Ovary (tissue), 9 donors: ENCODE results near the gene OTUB1. TPM values are rescaled to one million over a fixed set of nuclear protein-coding genes. Genes with fewer than 3 reads are reported as not detected.

Experiments used
- DNase-seq, 5 donors: peaks; one replicate each; pipeline ENCODE4 v3.0.0-alpha.2; 2019 to 2020
- H3K27ac ChIP-seq, 2 donors: fragments of 200-600 bp; one replicate each; pipeline versions ENCODE4 v1.5.1 to v1.8.0; 2019 to 2022
- H3K27me3 ChIP-seq: fragments of 200-600 bp; one replicate; pipeline ENCODE4 v1.8.0; 2022
- H3K36me3 ChIP-seq: fragments of 200-600 bp; sonication (generic); one replicate; pipeline ENCODE4 v1.5.1; 2019
- H3K4me1 ChIP-seq: one replicate; pipeline ENCODE4 v1.8.1; 2013; ENCODE audit warnings: mild to moderate bottlenecking, moderate library complexity; ENCODE audit not compliant: insufficient read depth
- H3K4me3 ChIP-seq: fragments of 200-600 bp; sonication (generic); one replicate; pipeline ENCODE4 v1.5.1; 2017
- H3K9me3 ChIP-seq, 2 donors: fragments of 200-600 bp in 1 of 2; sonication (generic) in 1 of 2; one replicate each; pipeline versions ENCODE4 v1.5.1 to v1.8.1; 2013 to 2019; ENCODE audit warnings: mild to moderate bottlenecking in 1 of 2, moderate library complexity in 1 of 2
- CTCF ChIP-seq, 3 donors: fragments of 450-650 bp in 2 of 3; fragments of 200-600 bp in 1 of 3; IDR thresholded peaks; one replicate each; pipeline versions ENCODE4 v1.5.1 to v1.8.0; 2016 to 2022; ENCODE audit warnings: antibody characterized with exemption in 3 of 3, mild to moderate bottlenecking in 1 of 3
- EP300 ChIP-seq: sonication (generic); formaldehyde crosslinking; IDR thresholded peaks from one replicate; pipeline ENCODE4 v1.6.1; 2017; ENCODE audit warnings: antibody characterized with exemption
- POLR2A ChIP-seq: fragments of 450-650 bp; IDR thresholded peaks from one replicate; pipeline ENCODE4 v1.6.1; 2017; ENCODE audit warnings: antibody characterized with exemption, mild to moderate bottlenecking, moderate library complexity
- WGBS, 3 donors: extraction: QIAGEN DNeasy Blood & Tissue Kit in 1 of 3; methylation state at CpG; one replicate each; pipeline versions ENCODE4 v1.1.5 to v1.1.7; 2013 to 2017; 5-methylcytosine and 5-hydroxymethylcytosine counted together
- intact Hi-C, 4 donors: fragments of 100-400 bp; cut with DNase I; formaldehyde crosslinking; loops; one replicate each; pipeline versions ENCODE4 v1.11.0 to v1.15.1; 2022 to 2023
- polyA plus RNA-seq, 2 donors: library from polyadenylated mRNA; stranded (reverse); fragments of 200-250 nt in 1 of 2; fragments of 350-450 nt in 1 of 2; fragmentation: Illumina TruSeq in 1 of 2; extraction: RNeasy Lipid Tissue Mini Kit (QIAGEN cat#74804) in 1 of 2; gene quantifications; one replicate each; pipeline ENCODE4 v1.2.3, GENCODE V29; 2013 to 2014
- total RNA-seq, 7 donors: library from RNA; depleted of rRNA in 2 of 7; stranded (reverse); fragments of >200 nt in 2 of 7; fragmentation: NEBNext Ultra II Directional in 3 of 7; extraction: Animal tissue kit (Norgen Biotek cat#: 25700) in 3 of 7; gene quantifications; one replicate each; pipeline versions ENCODE4 v1.1.0 to v1.2.4, GENCODE V29; 2016 to 2023
- donor health status: DM: no; HTN: no; CAD: no; lungs with moderate emphysema.
- donor health status: DM: no; HTN: no; CAD: no.
- donor health status: Bipolar disorder and iron deficiency.
- donor health status: DM: yes; HTN: yes; CAD: no.
- donor health status: DM: no; HTN: no; CAD: no.
- donor health status: DM: yes; HTN: yes; CAD: no.

OTUB1 gene
- total and polyA plus RNA-seq, 9 donors = 34.7 to 66.7 (median 50.7) TPM

- Histone ChIP-seq H3K36me3 (no peaks in the 10 kb centered on the region), H3K4me3 (no peak overlapping the region), H3K27me3 (no peaks in the 10 kb centered on the region), H3K27ac (no peak overlapping the region), H3K4me1 (no peaks in the 10 kb centered on the region), H3K9me3 (no peaks in the 10 kb centered on the region)
- no peak for DNase-seq
- no peak for TF ChIP-seq POLR2A
- WGBS, 3 donors = 71 to 88% (median 81%) methylated on average over 7 of the region's 7 CpGs
- intact Hi-C loops = no loop called here
These were observed 31.6 kb downstream of the OTUB1 start for GRCh38 chr11:64017945-64018224.

- H3K4me1 ChIP-seq = no peaks in the 10 kb centered on the region
- no peak for TF ChIP-seq EP300
- no peaks in the 10 kb centered on the region for H3K36me3 ChIP-seq
- no peak overlapping the region for H3K4me3 ChIP-seq
- H3K9me3 ChIP-seq = no peaks in the 10 kb centered on the region
- intact Hi-C loops = no loop called here
- no peaks in the 10 kb centered on the region for H3K27me3 ChIP-seq
- WGBS, 3 donors = 82 to 88% (median 86%) methylated on average over 8 of the region's 8 CpGs
- H3K27ac ChIP-seq = no peak overlapping the region
- DNase-seq = no peak
These were observed 32.1 kb downstream of the OTUB1 start for GRCh38 chr11:64018310-64018709.

GRCh38 chr11:64019106-64020037 lies 33.1 kb downstream of the OTUB1 start:
- no peak for DNase-seq
- Histone ChIP-seq H3K27ac (no peak overlapping the region), H3K36me3 (no peaks in the 10 kb centered on the region), H3K27me3 (no peaks in the 10 kb centered on the region), H3K9me3 (no peaks in the 10 kb centered on the region), H3K4me3 (no peak overlapping the region), H3K4me1 (no peaks in the 10 kb centered on the region)
- TF ChIP-seq EP300 (no peak), CTCF (IDR thresholded peaks at IDR 0.05) (no peak), POLR2A (no peak)
- intact Hi-C loops = no loop called here
- WGBS, 3 donors = 64 to 79% (median 65%) methylated on average over 21 to 27 of the region's 27 CpGs

- no peak for DNase-seq
- no peaks in the 10 kb centered on the region for H3K4me1 ChIP-seq
- no peaks in the 10 kb centered on the region for H3K9me3 ChIP-seq
- H3K27me3 ChIP-seq = no peaks in the 10 kb centered on the region
- no peaks in the 10 kb centered on the region for H3K36me3 ChIP-seq
- 82 to 84% (median 84%) methylated on average over 21 to 22 of the region's 22 CpGs for WGBS, 3 donors
- TF ChIP-seq CTCF (IDR thresholded peaks at IDR 0.05) (no peak), EP300 (no peak), POLR2A (no peak)
- intact Hi-C loops = no loop called here
- no peak overlapping the region for H3K4me3 ChIP-seq
- no peak overlapping the region for H3K27ac ChIP-seq
These were observed 34.9 kb downstream of the OTUB1 start for GRCh38 chr11:64020976-64021756.

- Histone ChIP-seq H3K36me3 (no peaks in the 10 kb centered on the region), H3K4me1 (no peaks in the 10 kb centered on the region), H3K4me3 (no peak overlapping the region), H3K9me3 (no peaks in the 10 kb centered on the region), H3K27ac (no peak overlapping the region), H3K27me3 (no peaks in the 10 kb centered on the region)
- no peak for DNase-seq
- whole genome bisulfite sequencing, 3 donors = 66 to 74% (median 66%) methylated on average over 8 to 10 of the region's 10 CpGs
- intact Hi-C loops = no loop called here
- no peak for TF ChIP-seq CTCF (IDR thresholded peaks at IDR 0.05)
- TF ChIP-seq EP300 = no peak
- TF ChIP-seq POLR2A = no peak
These were observed 35.5 kb downstream of the OTUB1 start for GRCh38 chr11:64021757-64022093.
